B cell (primary cell): ENCODE results near the gene HUS1. TPM values are rescaled to one million over a fixed set of nuclear protein-coding genes. Genes with fewer than 3 reads are reported as not detected.
"Not testable (repeated sequence)": the region's sequence is repeated elsewhere in the genome, so short reads cannot be mapped to it uniquely, and the experiment has no call there.

Experiments
- ATAC-seq: fragments of 200-7000 bp; cut with Tn5 transposase; one replicate; pipeline ENCODE4 v1.10.0; 2021; ENCODE audit warnings: low read depth, mild to moderate bottlenecking, moderate number of reproducible peaks, moderate library complexity
- CTCF ChIA-PET: fragments of 350-600 bp; sonication (Branson Sonifier 250); formaldehyde crosslinking; loops from one replicate; lab custom pipeline; 2021; ENCODE audit warnings: antibody characterized with exemption, inconsistent platforms; lab: Charles Lee
- POLR2A ChIA-PET: fragments of 350-600 bp; sonication (Branson Sonifier 250); formaldehyde crosslinking; loops from one replicate; lab custom pipeline; 2021; ENCODE audit warnings: antibody characterized with exemption; lab: Charles Lee
- DNase-seq: peaks from one replicate; pipeline ENCODE4 v3.0.0; 2013
- H2AFZ ChIP-seq: 2 replicates; pipeline ENCODE4 v1.6.1; 2012; ENCODE audit warnings: mild to moderate bottlenecking, low read depth, low read length; ENCODE audit not compliant: insufficient read depth, poor library complexity, severe bottlenecking
- H3K27ac ChIP-seq, 2 donors: 1 replicate in 1 of 2; 2 replicates in 1 of 2; pipeline ENCODE4 v1.5.1; 2012 to 2013; ENCODE audit warnings: low read length in 2 of 2, mild to moderate bottlenecking in 2 of 2, moderate library complexity in 1 of 2
- H3K27me3 ChIP-seq, 4 experiments: fragments of 200-600 bp in 1 of 4; sonication (generic) in 1 of 4; replicated peaks in 1 of 4; 1 replicate in 2 of 4; 2 replicates in 2 of 4; pipeline versions ENCODE4 v1.6.1 to v1.7.0; 2013 to 2016; ENCODE audit warnings: low read length in 3 of 4, mild to moderate bottlenecking in 2 of 4, mixed read lengths in 1 of 4, moderate library complexity in 1 of 4; ENCODE audit not compliant: insufficient read depth in 4 of 4, control insufficient read depth in 3 of 4; ENCODE audit errors: control extremely low read depth in 1 of 4
- H3K36me3 ChIP-seq, 2 experiments: replicated peaks in 1 of 2; 1 replicate in 1 of 2; 2 replicates in 1 of 2; pipeline versions ENCODE4 v1.6.1 to v1.7.1; 2013; ENCODE audit warnings: low read length in 1 of 2; ENCODE audit not compliant: insufficient read depth in 2 of 2, control insufficient read depth in 1 of 2; ENCODE audit errors: control extremely low read depth in 1 of 2, extremely low read depth in 1 of 2
- H3K4me1 ChIP-seq, 2 donors: fragments of 200-600 bp in 1 of 2; sonication (generic) in 1 of 2; 1 replicate in 1 of 2; 2 replicates in 1 of 2; pipeline versions ENCODE4 v1.5.1 to v1.6.1; 2013 to 2017; ENCODE audit warnings: low read length in 2 of 2; ENCODE audit not compliant: control insufficient read depth in 2 of 2, insufficient read depth in 2 of 2
- H3K4me2 ChIP-seq: replicated peaks from 2 replicates; pipeline ENCODE3; 2012; ENCODE audit warnings: mild to moderate bottlenecking, low read depth, low read length; ENCODE audit not compliant: poor library complexity, severe bottlenecking
- H3K4me3 ChIP-seq, 5 experiments: fragments of 200-600 bp in 1 of 5; sonication (generic) in 1 of 5; 1 replicate in 3 of 5; 2 replicates in 2 of 5; pipeline versions ENCODE4 v1.5.1 to v1.7.0; 2011 to 2016; ENCODE audit warnings: low read length in 4 of 5, mild to moderate bottlenecking in 4 of 5, low read depth in 2 of 5, control low read depth in 1 of 5, moderate library complexity in 1 of 5; ENCODE audit not compliant: insufficient read depth in 1 of 5; ENCODE audit errors: control extremely low read depth in 1 of 5, extremely low read depth in 1 of 5
- H3K79me2 ChIP-seq: fragments of 200-600 bp; sonication (generic); one replicate; pipeline ENCODE4 v1.6.0; 2016; ENCODE audit warnings: low read length; ENCODE audit not compliant: control insufficient read depth, insufficient read depth
- H3K9ac ChIP-seq: fragments of 200-600 bp; sonication (generic); 2 replicates; pipeline ENCODE4 v1.6.1; 2017; ENCODE audit warnings: mild to moderate bottlenecking, low read length, moderate library complexity
- H3K9me3 ChIP-seq, 3 donors: one replicate each; pipeline versions ENCODE4 v1.6.1 to v1.7.1; 2013; ENCODE audit warnings: low read length in 2 of 3; ENCODE audit not compliant: control insufficient read depth in 2 of 3, insufficient read depth in 1 of 3; ENCODE audit errors: control extremely low read depth in 1 of 3
- H4K20me1 ChIP-seq: 2 replicates; pipeline ENCODE4 v1.6.0; 2012; ENCODE audit warnings: mild to moderate bottlenecking, low read length; ENCODE audit not compliant: insufficient read depth, control insufficient read depth, poor library complexity, severe bottlenecking
- H3K27ac Mint-ChIP-seq: one replicate; pipeline ENCODE4 v1.8.0; 2021; ENCODE audit warnings: mixed read lengths
- H3K27me3 Mint-ChIP-seq: one replicate; pipeline ENCODE4 v1.8.0; 2021; ENCODE audit warnings: mixed read lengths
- H3K4me1 Mint-ChIP-seq: one replicate; pipeline ENCODE4 v1.8.0; 2021; ENCODE audit warnings: mixed read lengths
- H3K4me3 Mint-ChIP-seq: one replicate; pipeline ENCODE4 v1.8.0; 2021; ENCODE audit warnings: mixed read lengths
- H3K9me3 Mint-ChIP-seq: one replicate; pipeline ENCODE4 v1.8.0; 2022; ENCODE audit warnings: mixed read lengths; ENCODE audit not compliant: insufficient read depth
- CTCF ChIP-seq: fragments of 200-600 bp; IDR thresholded peaks from one replicate; pipeline ENCODE4 v1.8.0; 2022; ENCODE audit warnings: antibody characterized with exemption, mild to moderate bottlenecking
- EZH2 ChIP-seq: IDR thresholded peaks from 2 replicates; pipeline ENCODE4 v1.6.1; 2012; ENCODE audit warnings: borderline replicate concordance, low read depth, mild to moderate bottlenecking, moderate library complexity, low read length; ENCODE audit not compliant: insufficient read depth, poor library complexity, severe bottlenecking
- WGBS: methylation state at CpG from one replicate; pipeline ENCODE4 v1.1.5; 2013; ENCODE audit warnings: missing lambda C conversion rate; ENCODE audit not compliant: insufficient coverage; 5-methylcytosine and 5-hydroxymethylcytosine counted together
- intact Hi-C: fragments of 100-400 bp; cut with micrococcal nuclease; formaldehyde crosslinking; loops from one replicate; pipeline ENCODE4 v1.10.0; 2022
- polyA plus RNA-seq: library from polyadenylated mRNA; depleted of rRNA; stranded (reverse); fragments of >200 nt; gene quantifications from 2 replicates; pipeline ENCODE4 v1.2.3, GENCODE V29; 2012
- total RNA-seq, 2 donors: library from RNA; stranded (reverse); fragments of 120-200 nt in 1 of 2; gene quantifications; 1 replicate in 1 of 2; 2 replicates in 1 of 2; pipeline versions ENCODE4 v1.2.3 to v1.2.4, GENCODE V29; 2013 to 2022

Gene HUS1
- total and polyA plus RNA-seq, 2 donors (not counting 1 experiment from before 2014, with no cell fraction given) = 37.7 to 61.6 TPM

GRCh38 chr7:47988496-47989386, 9.3 kb upstream of the HUS1 start:
- H3K4me3 Mint-ChIP-seq = no peak overlapping the region
- ChIA-PET CTCF (interaction anchor here (0.9 to 2.7 kb wide), 8 partner anchors 10 to 124 kb away, joined by 3 to 28 read pairs (median 4); partner anchors contain the start of gene PKD1L1), POLR2A (no interaction called here)
- Histone ChIP-seq H2AFZ (no peak overlapping the region), H3K27me3 (no peaks in the 10 kb centered on the region), H3K9ac (no peak overlapping the region), H3K79me2 (no peaks in the 10 kb centered on the region), H3K4me3 (no peak overlapping the region), H3K27ac (no peak overlapping the region), H4K20me1 (no peaks in the 10 kb centered on the region), H3K9me3 (no peaks in the 10 kb centered on the region), H3K4me1 (peaks cover 9 to 12% of the 10 kb centered on the region in 2 donors), H3K4me2 (no peak overlapping the region), H3K36me3 (no peaks in the 10 kb centered on the region)
- ATAC-seq (no peak), DNase-seq (no peak)
- 100% methylated on average over 2 of the region's 8 CpGs for WGBS
- H3K9me3 Mint-ChIP-seq = no peaks in the 10 kb centered on the region
- H3K27me3 Mint-ChIP-seq = no peaks in the 10 kb centered on the region
- no peak overlapping the region for H3K27ac Mint-ChIP-seq
- H3K4me1 Mint-ChIP-seq = peaks cover 12% of the 10 kb centered on the region
- TF ChIP-seq CTCF (peak; percentile 40), EZH2 (no peak)
- intact Hi-C loops = no loop called here

DNA sequence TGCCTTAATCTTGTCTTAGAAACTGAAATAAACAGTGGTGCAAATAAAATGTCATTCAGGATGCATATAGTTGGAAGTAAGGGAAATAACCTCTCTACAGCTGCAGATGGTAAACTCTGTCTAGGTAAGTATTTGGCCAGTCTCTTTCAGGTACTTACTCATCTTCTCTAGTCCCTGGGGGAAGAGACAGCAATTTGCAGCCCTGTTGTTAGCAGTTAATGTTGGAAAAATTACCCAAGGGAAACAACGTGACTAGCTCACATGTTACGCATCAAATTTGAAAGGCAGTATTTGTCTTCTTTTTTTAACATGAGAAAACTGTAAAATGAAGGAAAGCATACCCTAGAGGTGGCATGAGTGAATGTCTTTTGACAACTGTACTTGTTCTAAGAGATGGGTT, 3.2 kb upstream of the HUS1 start:
- Mint-ChIP-seq H3K9me3 (no peaks in the 10 kb centered on the region), H3K4me1 (peaks cover 18% of the 10 kb centered on the region), H3K27me3 (no peaks in the 10 kb centered on the region), H3K27ac (no peak overlapping the region), H3K4me3 (no peak overlapping the region)
- no peak for DNase-seq
- Histone ChIP-seq H3K4me1 (peaks cover 8 to 13% of the 10 kb centered on the region in 2 donors), H4K20me1 (no peaks in the 10 kb centered on the region), H3K27ac (no peak overlapping the region), H3K4me3 (no peak overlapping the region), H3K9me3 (peaks cover 0 to 2% (median 0%) of the 10 kb centered on the region in 3 donors), H3K79me2 (peaks cover 4% of the 10 kb centered on the region), H3K27me3 (no peaks in the 10 kb centered on the region), H3K4me2 (no peak overlapping the region), H2AFZ (peak overlapping the region; percentile 1), H3K9ac (no peak overlapping the region), H3K36me3 (peaks cover 0 to 8% of the 10 kb centered on the region in 2 experiments)
- CTCF ChIA-PET = interaction anchor here (1.0 to 2.4 kb wide), 5 partner anchors 9 to 716 kb away, joined by 3 to 15 read pairs (median 3); no protein-coding TSS in a partner anchor
- POLR2A ChIA-PET = no interaction called here
- intact Hi-C loops = no loop called here
- ATAC-seq = no peak
- TF ChIP-seq EZH2 (no peak), CTCF (no peak)
- 43% methylated on average over 1 of the region's 2 CpGs for WGBS

DNA sequence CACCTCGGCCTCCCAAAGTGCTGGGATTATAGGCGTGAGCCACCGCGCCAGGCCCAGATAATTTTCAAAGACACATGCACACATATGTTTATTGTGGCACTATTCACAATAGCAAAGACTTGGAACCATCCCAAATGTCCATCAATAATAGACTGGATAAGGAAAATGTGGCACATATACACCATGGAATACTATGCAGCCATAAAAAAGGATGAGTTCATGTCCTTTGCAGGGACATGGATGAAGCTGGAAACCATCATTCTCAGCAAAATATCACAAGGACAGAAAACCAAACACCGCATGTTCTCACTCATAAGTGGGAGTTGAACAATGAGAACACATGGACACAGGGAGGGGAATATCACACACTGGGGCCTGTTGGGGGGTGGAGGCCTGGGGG, 1.2 kb upstream of the HUS1 start:
- POLR2A ChIA-PET, H4K20me1 ChIP-seq, H3K9me3 ChIP-seq, H3K27ac ChIP-seq, ATAC-seq, H3K4me2 ChIP-seq, H3K27me3 ChIP-seq, H3K9me3 Mint-ChIP-seq, DNase-seq, H3K4me3 ChIP-seq, intact Hi-C loops, H3K27me3 Mint-ChIP-seq, H3K9ac ChIP-seq, H2AFZ ChIP-seq, H3K79me2 ChIP-seq, H3K4me3 Mint-ChIP-seq, H3K27ac Mint-ChIP-seq: not testable (repeated sequence)
- no CpG with 5 or more reads among the region's 5 CpGs for WGBS
- CTCF ChIA-PET = interaction anchor here (1.5 kb wide), 2 partner anchors 10 to 11 kb away, joined by 3 to 6 read pairs; no protein-coding TSS in a partner anchor
- peaks cover 8 to 13% of the 10 kb centered on the region in 2 donors for H3K4me1 ChIP-seq
- H3K36me3 ChIP-seq = peaks cover 0 to 26% of the 10 kb centered on the region in 2 experiments
- H3K4me1 Mint-ChIP-seq = peaks cover 21% of the 10 kb centered on the region
